Gastroesophageal sphincter (tissue), 3 donors: ENCODE results near the gene THSD4.

Experiments used
- EP300 ChIP-seq: sonication (generic); formaldehyde crosslinking; IDR thresholded peaks from one replicate; pipeline ENCODE4 v1.6.1; 2017; ENCODE audit warnings: antibody characterized with exemption, mild to moderate bottlenecking
- TF ChIP-seq, protein P1 (sequence below), 4 experiments: fragments of 200-600 bp in 2 of 4; fragments of 450-650 bp in 2 of 4; sonication (generic) in 1 of 4; IDR thresholded peaks; one replicate each; pipeline ENCODE4 v1.5.1; 2017 to 2019; ENCODE audit warnings: antibody characterized with exemption in 4 of 4, mild to moderate bottlenecking in 2 of 4, moderate library complexity in 2 of 4

DNA sequence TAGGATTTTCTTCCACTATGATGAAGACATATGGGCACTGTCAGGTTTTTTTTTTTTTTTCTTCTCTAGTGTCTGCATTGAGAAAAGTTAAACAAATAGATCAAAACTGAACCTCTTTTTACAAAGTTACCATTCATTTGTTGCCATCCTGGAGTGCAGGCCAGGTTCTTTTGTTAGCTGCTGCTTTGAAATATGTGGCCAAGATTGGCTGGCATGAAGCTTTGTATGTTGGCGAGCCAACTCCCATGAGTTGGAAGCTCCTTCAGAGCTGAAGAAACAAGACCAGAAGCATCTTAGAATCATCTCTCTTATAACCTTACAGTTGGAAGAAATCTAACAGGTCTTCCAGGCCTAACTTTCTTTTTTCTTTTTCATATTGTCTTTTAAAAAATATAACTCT, 346.5 kb downstream of the THSD4 start:
- TF ChIP-seq EP300, result no peak
- TF ChIP-seq, protein P1, sequence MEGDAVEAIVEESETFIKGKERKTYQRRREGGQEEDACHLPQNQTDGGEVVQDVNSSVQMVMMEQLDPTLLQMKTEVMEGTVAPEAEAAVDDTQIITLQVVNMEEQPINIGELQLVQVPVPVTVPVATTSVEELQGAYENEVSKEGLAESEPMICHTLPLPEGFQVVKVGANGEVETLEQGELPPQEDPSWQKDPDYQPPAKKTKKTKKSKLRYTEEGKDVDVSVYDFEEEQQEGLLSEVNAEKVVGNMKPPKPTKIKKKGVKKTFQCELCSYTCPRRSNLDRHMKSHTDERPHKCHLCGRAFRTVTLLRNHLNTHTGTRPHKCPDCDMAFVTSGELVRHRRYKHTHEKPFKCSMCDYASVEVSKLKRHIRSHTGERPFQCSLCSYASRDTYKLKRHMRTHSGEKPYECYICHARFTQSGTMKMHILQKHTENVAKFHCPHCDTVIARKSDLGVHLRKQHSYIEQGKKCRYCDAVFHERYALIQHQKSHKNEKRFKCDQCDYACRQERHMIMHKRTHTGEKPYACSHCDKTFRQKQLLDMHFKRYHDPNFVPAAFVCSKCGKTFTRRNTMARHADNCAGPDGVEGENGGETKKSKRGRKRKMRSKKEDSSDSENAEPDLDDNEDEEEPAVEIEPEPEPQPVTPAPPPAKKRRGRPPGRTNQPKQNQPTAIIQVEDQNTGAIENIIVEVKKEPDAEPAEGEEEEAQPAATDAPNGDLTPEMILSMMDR (IDR thresholded peaks at IDR 0.05), result no peak
